Measurements from ENCODE around the gene RPL23. TPM values are rescaled to one million over a fixed set of nuclear protein-coding genes. Genes with fewer than 3 reads are reported as not detected.

The RPL23 gene
- total and polyA plus RNA-seq, 10 of the 15 experiments (the other 5 are each of a cell fraction or from before 2014, with no cell fraction given): 2,200 to 4,821 (median 3,043) TPM

GRCh38 chr17:38885728-38886642 lies 32.5 kb upstream of the RPL23 start:
- Histone ChIP-seq H3K4me3 (no peak overlapping the region), H3K9me3 (replicated peaks; ENCODE audit: control insufficient read depth, insufficient read depth, low read length) (no peaks in the 10 kb centered on the region), H2AFZ (ENCODE audit: control insufficient read depth, low read depth, low read length) (no peak overlapping the region), H3K27ac (ENCODE audit: control insufficient read depth, insufficient read depth) (no peak overlapping the region), H3K27me3 (replicated peaks in 1 of 2; ENCODE audit: control insufficient read depth in 2 of 2, insufficient read depth in 2 of 2, low read length in 1 of 2) (no peaks in the 10 kb centered on the region), H3K4me1 (ENCODE audit: control insufficient read depth, insufficient read depth, low read length) (peaks cover 26% of the 10 kb centered on the region), H3K79me2 (ENCODE audit: control insufficient read depth, insufficient read depth, low read length) (peaks cover 34% of the 10 kb centered on the region), H3K4me2 (ENCODE audit: control insufficient read depth, insufficient read depth) (no peak overlapping the region), H3K9ac (ENCODE audit: control insufficient read depth, insufficient read depth, low read length) (no peak overlapping the region), H3K36me3 (ENCODE audit: control insufficient read depth in 2 of 2, insufficient read depth in 2 of 2, low read length in 1 of 2) (peaks cover 32 to 38% of the 10 kb centered on the region in 2 experiments; a peak in 3 of 4 replicates), H4K20me1 (ENCODE audit: control insufficient read depth, insufficient read depth) (peaks cover 5% of the 10 kb centered on the region; the same call in 1 of the 2 replicates)
- in situ Hi-C loops (cut with MboI): no loop called here
- 86% methylated on average over 11 of the region's 11 CpGs for WGBS (ENCODE audit: insufficient coverage, insufficient replicate concordance, low lambda C conversion rate, missing lambda C conversion rate)
- RAD21 ChIA-PET (ENCODE audit: unreplicated experiment): interaction anchor here (1.4 kb wide), 1 partner anchor 13 kb away, joined by 3 read pairs; no protein-coding TSS in a partner anchor
- no peak for FAIRE-seq
- SMC1A ChIA-PET (ENCODE audit: uncharacterized antibody, unreplicated experiment): interaction anchor here (0.8 to 1.6 kb wide), 4 partner anchors 9 to 88 kb away, joined by 3 to 7 read pairs (median 4); partner anchors contain the start of gene LASP1
- POLR2A ChIA-PET: interaction anchor here (0.6 kb wide), 1 partner anchor 81 kb away, joined by 4 read pairs; no protein-coding TSS in a partner anchor
- no peak for ATAC-seq
- no peak for TF ChIP-seq HSF1 (IDR thresholded peaks at IDR 0.05; ENCODE audit: low read depth, low read length)
- no peak for TF ChIP-seq EP300 (IDR thresholded peaks at IDR 0.05; ENCODE audit: borderline replicate concordance in 1 of 2, control insufficient read depth in 1 of 2, low read depth in 2 of 2, low read length in 2 of 2)
- 0 out of 2 replicates have a peak, but pooled peaks have one; percentile 19 for TF ChIP-seq BMI1 (IDR thresholded peaks at IDR 0.05; ENCODE audit: borderline replicate concordance)
- CTCF ChIA-PET: interaction anchor here (0.9 to 2.1 kb wide), 2 partner anchors 11 to 14 kb away, joined by 3 to 12 read pairs; no protein-coding TSS in a partner anchor
- BruUV-seq (replicated peaks): no TSS peak
- intact Hi-C loops (cut with micrococcal nuclease; ENCODE audit: unreplicated experiment): no loop called here
- no peak for DNase-seq (ENCODE audit: low read depth, low spot score)

Measured in GM12878 (cell line).